HEK293T (cell line): ENCODE measurements around the gene TMEM123.

Experiments
- CTCF ChIA-PET: fragments of 350-600 bp; formaldehyde crosslinking; extraction: SDS; loops from one replicate; lab custom pipeline; 2021; ENCODE audit warnings: antibody characterized with exemption, inconsistent platforms; lab: Yijun Ruan, JAX
- POLR2A ChIA-PET: fragments of 350-600 bp; formaldehyde crosslinking; extraction: SDS; loops from one replicate; lab custom pipeline; 2020; ENCODE audit warnings: antibody characterized with exemption, inconsistent platforms; lab: Yijun Ruan, JAX
- DNase-seq: peaks from one replicate; pipeline ENCODE4 v3.0.0; 2012; ENCODE audit warnings: mixed read lengths; ENCODE audit errors: extremely low spot score
- ARNT ChIP-seq: fragments of 450-650 bp; IDR thresholded peaks from 2 replicates; pipeline ENCODE4 v1.6.1; 2017; ENCODE audit warnings: mild to moderate bottlenecking
- BHLHE40 ChIP-seq: fragments of 450-650 bp; IDR thresholded peaks from 2 replicates; pipeline ENCODE4 v1.6.1; 2016; ENCODE audit warnings: mild to moderate bottlenecking, moderate library complexity, borderline replicate concordance
- CTBP1 ChIP-seq: fragments of 450-650 bp; IDR thresholded peaks from 2 replicates; pipeline ENCODE4 v1.6.1; 2016; ENCODE audit warnings: borderline replicate concordance
- ELF4 ChIP-seq: fragments of 450-650 bp; IDR thresholded peaks from 2 replicates; pipeline ENCODE4 v1.6.1; 2017; ENCODE audit warnings: antibody characterized with exemption
- FOXA1 ChIP-seq: fragments of 450-650 bp; IDR thresholded peaks from 2 replicates; pipeline ENCODE4 v1.6.1; 2016; ENCODE audit warnings: mild to moderate bottlenecking
- FOXK2 ChIP-seq: fragments of 450-650 bp; IDR thresholded peaks from 2 replicates; pipeline ENCODE4 v1.6.1; 2016; ENCODE audit warnings: mild to moderate bottlenecking
- FOXM1 ChIP-seq: fragments of 450-650 bp; IDR thresholded peaks from 2 replicates; pipeline ENCODE4 v1.6.1; 2017; ENCODE audit warnings: mild to moderate bottlenecking, borderline replicate concordance
- HDGF ChIP-seq: fragments of 450-650 bp; IDR thresholded peaks from 2 replicates; pipeline ENCODE4 v1.6.1; 2017; ENCODE audit warnings: antibody characterized with exemption, borderline replicate concordance
- L3MBTL2 ChIP-seq: fragments of 450-650 bp; conservative IDR thresholded peaks from 2 replicates; pipeline ENCODE4 v1.6.1; 2016; ENCODE audit warnings: mild to moderate bottlenecking
- LEF1 ChIP-seq: fragments of 450-650 bp; IDR thresholded peaks from 2 replicates; pipeline ENCODE4 v1.6.1; 2017; ENCODE audit warnings: mild to moderate bottlenecking, borderline replicate concordance
- NFRKB ChIP-seq: fragments of 450-650 bp; IDR thresholded peaks from 2 replicates; pipeline ENCODE4 v1.6.1; 2016; ENCODE audit warnings: mild to moderate bottlenecking, moderate library complexity
- PKNOX1 ChIP-seq: fragments of 450-650 bp; IDR thresholded peaks from 2 replicates; pipeline ENCODE4 v1.6.1; 2016
- SP1 ChIP-seq: fragments of 450-650 bp; IDR thresholded peaks from 2 replicates; pipeline ENCODE4 v1.6.1; 2017
- SUZ12 ChIP-seq: fragments of 450-650 bp; IDR thresholded peaks from 2 replicates; pipeline ENCODE4 v1.6.1; 2016; ENCODE audit warnings: mild to moderate bottlenecking
- TARDBP ChIP-seq: fragments of 450-650 bp; IDR thresholded peaks from 2 replicates; pipeline ENCODE4 v1.6.1; 2016
- ZNF384 ChIP-seq: fragments of 450-650 bp; IDR thresholded peaks from 2 replicates; pipeline ENCODE4 v1.6.1; 2016

Gene TMEM123

DNA sequence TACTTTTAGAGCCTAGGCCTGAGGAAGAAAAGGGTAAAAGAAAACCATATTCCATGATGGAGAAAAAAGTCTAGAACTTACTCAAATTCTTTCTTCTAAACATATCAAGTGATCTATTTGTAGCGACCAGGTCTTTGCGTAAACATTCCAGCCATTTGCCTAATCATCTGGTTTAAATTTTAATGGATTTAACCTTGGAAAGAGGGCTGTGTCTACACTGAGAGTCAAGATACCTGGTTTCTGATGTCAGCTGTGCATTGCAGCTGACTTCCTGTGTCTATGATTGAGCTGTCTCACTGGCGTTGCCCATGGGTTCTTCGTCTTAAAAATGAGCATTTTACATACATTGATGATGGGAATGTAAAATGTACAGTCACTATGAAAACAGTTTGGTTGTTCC, 10.0 kb upstream of the TMEM123 start:
- TF ChIP-seq FOXK2 (no peak), ZNF384 (no peak), CTBP1 (no peak), FOXM1 (no peak), ELF4 (no peak)
- CTCF ChIA-PET, result no interaction called here

GRCh38 chr11:102459393-102459792, 6.8 kb upstream of the TMEM123 start:
- TF ChIP-seq CTBP1 (no peak), LEF1 (no peak), ZNF384 (no peak), FOXM1 (no peak), FOXK2 (no peak), SP1 (no peak), L3MBTL2 (no peak), SUZ12 (no peak), ELF4 (no peak), BHLHE40 (no peak), NFRKB (no peak), HDGF (no peak), TARDBP (no peak), PKNOX1 (no peak), ARNT (no peak), FOXA1 (no peak)
- ChIA-PET CTCF (no interaction called here), POLR2A (no interaction called here)
- no peak for DNase-seq

More for the DNA sequence above, 10.0 kb upstream of the TMEM123 start:
- DNase-seq, result no peak
- POLR2A ChIA-PET, result no interaction called here

- ChIA-PET CTCF (interaction anchor here (0.6 kb wide), 1 partner anchor 67 kb away, joined by 3 read pairs; no protein-coding TSS in a partner anchor), POLR2A (no interaction called here)
- DNase-seq, result no peak
- TF ChIP-seq TARDBP, result no peak
- TF ChIP-seq SUZ12, result no peak
- TF ChIP-seq FOXM1, result no peak
- TF ChIP-seq CTBP1, result no peak
- TF ChIP-seq L3MBTL2, result no peak
- no peak for TF ChIP-seq ARNT
- no peak for TF ChIP-seq HDGF
- no peak for TF ChIP-seq SP1
- no peak for TF ChIP-seq FOXA1
- TF ChIP-seq ZNF384, result no peak
- TF ChIP-seq FOXK2, result no peak
- no peak for TF ChIP-seq PKNOX1
- no peak for TF ChIP-seq ELF4
- TF ChIP-seq BHLHE40, result no peak
Measured at GRCh38 chr11:102458548-102458947, 6.0 kb upstream of the TMEM123 start.

DNA sequence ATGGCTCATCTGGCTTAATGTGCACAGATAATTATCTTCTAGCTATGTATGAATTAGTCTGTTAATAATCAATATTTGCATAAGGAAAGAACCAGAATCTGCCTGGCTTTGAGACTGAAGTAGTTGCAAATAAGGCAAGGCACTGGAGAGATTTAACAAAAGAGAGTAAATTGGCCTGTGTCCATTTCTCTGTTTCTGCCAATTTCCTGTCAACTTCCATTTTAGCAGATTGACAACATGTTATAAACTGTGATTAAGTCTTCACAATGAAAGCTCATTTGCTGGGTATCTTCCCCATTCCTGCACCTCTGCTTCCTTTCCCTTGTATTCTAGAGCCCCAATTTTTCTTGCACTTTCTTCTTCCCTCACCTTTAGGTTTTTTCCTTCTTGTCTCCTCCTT, 5.3 kb upstream of the TMEM123 start:
- no peak for DNase-seq
- TF ChIP-seq FOXK2 (no peak), LEF1 (no peak), BHLHE40 (no peak), NFRKB (no peak), CTBP1 (no peak), ZNF384 (no peak), SUZ12 (no peak), PKNOX1 (no peak)
- ChIA-PET CTCF (interaction anchor here (0.6 kb wide), 1 partner anchor 66 kb away, joined by 3 read pairs; no protein-coding TSS in a partner anchor), POLR2A (no interaction called here)

GRCh38 chr11:102457056-102457677, 4.6 kb upstream of the TMEM123 start:
- CTCF ChIA-PET, result no interaction called here

DNA sequence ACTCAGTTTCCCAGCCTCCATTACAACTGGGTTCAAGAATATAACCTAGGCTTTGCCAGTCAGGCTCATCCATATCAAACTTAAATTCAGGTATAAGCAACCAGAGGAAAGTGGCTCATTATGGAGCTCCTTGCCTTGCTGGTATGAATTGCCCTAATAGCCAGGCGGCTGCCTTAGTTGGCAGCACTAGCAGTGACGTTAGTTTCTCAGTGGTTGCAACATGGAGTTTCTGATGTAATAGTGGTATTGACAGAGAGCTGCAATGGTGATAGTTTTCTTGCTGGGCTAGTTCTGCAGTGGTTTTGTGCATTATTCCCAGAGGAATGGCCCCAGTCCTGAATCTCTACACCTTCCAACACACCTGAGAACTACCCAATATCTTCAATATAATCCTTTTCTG, 3.8 kb upstream of the TMEM123 start:
- TF ChIP-seq NFRKB (no peak), BHLHE40 (no peak), HDGF (no peak), CTBP1 (no peak), TARDBP (no peak), ARNT (no peak), FOXK2 (no peak), SP1 (no peak), LEF1 (no peak), SUZ12 (no peak), FOXA1 (no peak), PKNOX1 (no peak), FOXM1 (no peak), ELF4 (no peak), L3MBTL2 (no peak), ZNF384 (no peak)
- POLR2A ChIA-PET, result no interaction called here
- CTCF ChIA-PET, result no interaction called here
- DNase-seq, result no peak

More at GRCh38 chr11:102457056-102457677, 4.6 kb upstream of the TMEM123 start:
- POLR2A ChIA-PET, result no interaction called here
- TF ChIP-seq HDGF (no peak), FOXA1 (no peak)
- DNase-seq, result no peak
